ENCODE results near the gene ADD2.
"Not testable (repeated sequence)": the region's sequence is repeated elsewhere in the genome, so short reads cannot be mapped to it uniquely, and the experiment has no call there.

Gene ADD2

GRCh38 chr2:70767699-70768589 is at the start of gene ADD2:
Gene ADD2 (minus strand): TSS chr2:70768200. CDS start chr2:70706408, 61,792 bp downstream.
- DNase-seq: peak; percentile 51

GRCh38 chr2:70817284-70817954 is 49.4 kb upstream of the ADD2 start:
- DNase-seq: no peak

GRCh38 chr2:70816726-70817125 is 48.7 kb upstream of the ADD2 start:
- DNase-seq: no peak

GRCh38 chr2:70808983-70809958 is 41.3 kb upstream of the ADD2 start:
- no peak for DNase-seq

GRCh38 chr2:70807828-70808118 is 39.8 kb upstream of the ADD2 start:
- DNase-seq: no peak

- no peak for DNase-seq
Measured at GRCh38 chr2:70807102-70807827, 39.3 kb upstream of the ADD2 start.

- no peak for DNase-seq
Measured at GRCh38 chr2:70806620-70807019, 38.6 kb upstream of the ADD2 start.

- no peak for DNase-seq
Measured at GRCh38 chr2:70806013-70806412, 38.0 kb upstream of the ADD2 start.

- DNase-seq: no peak
Measured at GRCh38 chr2:70801607-70802263, 33.7 kb upstream of the ADD2 start.

- no peak for DNase-seq
Measured at GRCh38 chr2:70799706-70800105, 31.7 kb upstream of the ADD2 start.

GRCh38 chr2:70797996-70798395 is 30.0 kb upstream of the ADD2 start:
- DNase-seq: not testable (repeated sequence)

GRCh38 chr2:70797506-70797905 is 29.5 kb upstream of the ADD2 start:
- DNase-seq: no peak

- DNase-seq: no peak
Measured at GRCh38 chr2:70796262-70796661, 28.3 kb upstream of the ADD2 start.

GRCh38 chr2:70795164-70795995 is 27.4 kb upstream of the ADD2 start:
- DNase-seq: no peak

- DNase-seq: no peak
Measured at GRCh38 chr2:70793450-70793849, 25.4 kb upstream of the ADD2 start.

GRCh38 chr2:70790136-70790828 is 22.3 kb upstream of the ADD2 start, which contains the start of gene FIGLA:
Gene FIGLA (minus strand): TSS chr2:70790643. CDS start chr2:70790638, 5 bp downstream.
- no peak for DNase-seq

GRCh38 chr2:70789304-70790135 is 21.5 kb upstream of the ADD2 start:
- peak; percentile 77 for DNase-seq

GRCh38 chr2:70785137-70785911 is 17.3 kb upstream of the ADD2 start:
- DNase-seq: peak; percentile 55
